ENCODE data around the gene LTBP3. TPM values are rescaled to one million over a fixed set of nuclear protein-coding genes. Genes with fewer than 3 reads are reported as not detected.

The LTBP3 gene
- total RNA-seq, 2 experiments from 2014 or later, result 35.5 to 36.3 TPM

- ChIA-PET POLR2A (interaction anchor here (0.6 to 1.5 kb wide), 3 partner anchors 9 to 110 kb away, joined by 3 to 8 read pairs (median 4); partner anchors contain the start of gene EHBP1L1), CTCF (interaction anchor here (1.1 to 5.2 kb wide), 8 partner anchors 8 to 40 kb away, joined by 3 to 23 read pairs (median 8); partner anchors contain the start of genes FAM89B and SCYL1)
Observed at GRCh38 chr11:65564879-65565559, 6.9 kb upstream of the LTBP3 start.

GRCh38 chr11:65563601-65564000 is 5.4 kb upstream of the LTBP3 start:
- ChIA-PET CTCF (interaction anchor here (0.7 to 5.2 kb wide), 5 partner anchors 9 to 194 kb away, joined by 3 to 23 read pairs (median 4); partner anchors contain the start of gene FAM89B), POLR2A (interaction anchor here (0.7 kb wide), 2 partner anchors 18 to 489 kb away, joined by 5 to 6 read pairs; no protein-coding TSS in a partner anchor)

GRCh38 chr11:65562788-65563187 is 4.6 kb upstream of the LTBP3 start:
- POLR2A ChIA-PET, result interaction anchor here (0.7 kb wide), 2 partner anchors 19 to 490 kb away, joined by 5 to 6 read pairs; no protein-coding TSS in a partner anchor
- CTCF ChIA-PET, result interaction anchor here (0.7 to 5.2 kb wide), 7 partner anchors 9 to 193 kb away, joined by 3 to 23 read pairs (median 4); partner anchors contain the start of gene FAM89B

GRCh38 chr11:65562020-65562419 is 3.9 kb upstream of the LTBP3 start:
- ChIA-PET CTCF (interaction anchor here (0.7 to 5.2 kb wide), 6 partner anchors 11 to 102 kb away, joined by 3 to 23 read pairs (median 5); no protein-coding TSS in a partner anchor), POLR2A (no interaction called here)

GRCh38 chr11:65560555-65561418 is 2.6 kb upstream of the LTBP3 start:
- POLR2A ChIA-PET, result interaction anchor here (0.6 kb wide), 1 partner anchor 299 kb away, joined by 7 read pairs; the partner anchor contains the start of gene POLA2
- CTCF ChIA-PET, result interaction anchor here (1.2 to 5.2 kb wide), 4 partner anchors 10 to 33 kb away, joined by 3 to 23 read pairs (median 12); no protein-coding TSS in a partner anchor

GRCh38 chr11:65559951-65560537 is 1.9 kb upstream of the LTBP3 start:
- POLR2A ChIA-PET, result interaction anchor here (0.6 kb wide), 1 partner anchor 1625 kb away, joined by 6 read pairs; no protein-coding TSS in a partner anchor

GRCh38 chr11:65559535-65559934 is 1.4 kb upstream of the LTBP3 start:
- ChIA-PET CTCF (interaction anchor here (1.2 to 3.2 kb wide), 6 partner anchors 11 to 23 kb away, joined by 3 to 20 read pairs (median 4); partner anchors contain the start of gene FAM89B), POLR2A (interaction anchor here (0.6 to 1.3 kb wide), 3 partner anchors 34 to 1625 kb away, joined by 3 to 6 read pairs (median 6); no protein-coding TSS in a partner anchor)

More at GRCh38 chr11:65559951-65560537, 1.9 kb upstream of the LTBP3 start:
- CTCF ChIA-PET, result interaction anchor here (1.3 to 5.2 kb wide), 5 partner anchors 9 to 19 kb away, joined by 3 to 23 read pairs (median 4); no protein-coding TSS in a partner anchor

- POLR2A ChIA-PET, result interaction anchor here (0.5 to 1.3 kb wide), 4 partner anchors 16 to 1095 kb away, joined by 3 to 6 read pairs (median 3); partner anchors contain the start of gene EHBP1L1
- CTCF ChIA-PET, result interaction anchor here (1.0 to 3.2 kb wide), 6 partner anchors 11 to 24 kb away, joined by 3 to 20 read pairs (median 4); partner anchors contain the start of genes FAM89B and ZNRD2
Observed at GRCh38 chr11:65558930-65559509, 861 bp upstream of the LTBP3 start.

- CTCF ChIA-PET, result interaction anchor here (0.5 to 1.6 kb wide), 7 partner anchors 8 to 522 kb away, joined by 3 to 6 read pairs (median 3); partner anchors contain the start of gene ZNRD2
- POLR2A ChIA-PET, result interaction anchor here (0.5 to 1.3 kb wide), 5 partner anchors 11 to 662 kb away, joined by 3 read pairs; partner anchors contain the start of gene SCYL1
Observed at GRCh38 chr11:65557280-65558001, 718 bp downstream of the LTBP3 start.

- POLR2A ChIA-PET, result interaction anchor here (0.5 to 1.3 kb wide), 6 partner anchors 8 to 32 kb away, joined by 3 read pairs; partner anchors contain the start of genes FAM89B and SCYL1
Observed at GRCh38 chr11:65556470-65557279, 1.5 kb downstream of the LTBP3 start.

GRCh38 chr11:65555693-65556231 is 2.4 kb downstream of the LTBP3 start:
- POLR2A ChIA-PET, result no interaction called here
- CTCF ChIA-PET, result interaction anchor here (1.5 to 1.6 kb wide), 2 partner anchors 9 to 15 kb away, joined by 6 to 8 read pairs; no protein-coding TSS in a partner anchor

More at GRCh38 chr11:65556470-65557279, 1.5 kb downstream of the LTBP3 start:
- CTCF ChIA-PET, result interaction anchor here (0.5 to 1.6 kb wide), 8 partner anchors 9 to 523 kb away, joined by 3 to 6 read pairs (median 3); partner anchors contain the start of gene ZNRD2

- CTCF ChIA-PET, result interaction anchor here (0.9 to 1.5 kb wide), 2 partner anchors 10 to 18 kb away, joined by 3 to 8 read pairs; no protein-coding TSS in a partner anchor
- POLR2A ChIA-PET, result no interaction called here
Observed at GRCh38 chr11:65554842-65555430, 3.2 kb downstream of the LTBP3 start.

GRCh38 chr11:65554057-65554818 is 3.9 kb downstream of the LTBP3 start:
- ChIA-PET CTCF (interaction anchor here (0.8 to 3.6 kb wide), 5 partner anchors 11 to 21 kb away, joined by 3 to 28 read pairs (median 3); partner anchors contain the start of gene EHBP1L1), POLR2A (no interaction called here)

GRCh38 chr11:65553301-65554001 is 4.7 kb downstream of the LTBP3 start:
- POLR2A ChIA-PET, result no interaction called here

More at GRCh38 chr11:65553301-65554001, 4.7 kb downstream of the LTBP3 start:
- CTCF ChIA-PET, result interaction anchor here (0.6 to 3.6 kb wide), 4 partner anchors 12 to 22 kb away, joined by 3 to 28 read pairs (median 4); partner anchors contain the start of gene EHBP1L1

All from activated CD8-positive, alpha-beta memory T cell treated with anti-CD3 and anti-CD28 coated beads for 36 hours (primary cell).